Epithelial cell of proximal tubule (primary cell): ENCODE measurements around the gene TLK1. TPM values are rescaled to one million over a fixed set of nuclear protein-coding genes. Genes with fewer than 3 reads are reported as not detected.

Experiments
- DNase-seq: peaks from one replicate; pipeline ENCODE4 v3.0.0-alpha.2; 2011; ENCODE audit warnings: low read depth
- H3K4me3 ChIP-seq: 2 replicates; pipeline ENCODE4 v1.5.1; 2011; ENCODE audit warnings: low read depth, mild to moderate bottlenecking, low read length
- CTCF ChIP-seq: conservative IDR thresholded peaks from 2 replicates; pipeline ENCODE4 v1.5.1; 2012; ENCODE audit warnings: low read depth, mild to moderate bottlenecking, low read length
- total RNA-seq: library from RNA; depleted of rRNA; stranded (reverse); fragments of >200 nt; gene quantifications from 2 replicates; pipeline ENCODE4 v1.2.3, GENCODE V29; 2015

The TLK1 gene
- total RNA-seq, 1 donor from 2014 or later: 10.7 TPM

GRCh38 chr2:170963386-170963785, 197.3 kb downstream of the TLK1 start:
- DNase-seq: no peak
- no peak overlapping the region for H3K4me3 ChIP-seq
- no peak for TF ChIP-seq CTCF

GRCh38 chr2:170953941-170954340, 206.8 kb downstream of the TLK1 start:
- no peak overlapping the region for H3K4me3 ChIP-seq
- TF ChIP-seq CTCF: no peak
- DNase-seq: no peak

- no peak for TF ChIP-seq CTCF
Observed at GRCh38 chr2:170950221-170950761, 210.4 kb downstream of the TLK1 start.

GRCh38 chr2:170949415-170949814, 211.3 kb downstream of the TLK1 start:
- no peak for TF ChIP-seq CTCF
- no peak for DNase-seq
- H3K4me3 ChIP-seq: no peak overlapping the region

More at GRCh38 chr2:170950221-170950761, 210.4 kb downstream of the TLK1 start:
- H3K4me3 ChIP-seq: no peak overlapping the region
- DNase-seq: no peak

- H3K4me3 ChIP-seq: no peak overlapping the region
- no peak for DNase-seq
- TF ChIP-seq CTCF: no peak
Observed at GRCh38 chr2:170944545-170944944, 216.1 kb downstream of the TLK1 start.

- no peak overlapping the region for H3K4me3 ChIP-seq
- TF ChIP-seq CTCF: no peak
- DNase-seq: no peak
Observed at GRCh38 chr2:170943596-170943995, 217.1 kb downstream of the TLK1 start.

- no peak overlapping the region for H3K4me3 ChIP-seq
- no peak for TF ChIP-seq CTCF
- no peak for DNase-seq
Observed at GRCh38 chr2:170943041-170943440, 217.7 kb downstream of the TLK1 start.
